OCI-LY1 (cell line): ENCODE results near the gene UBE2N.

Experiments used
- EZH2 ChIP-seq: fragments of 200-600 bp; sonication (generic), shearing (Covaris generic); IDR thresholded peaks from 2 replicates; pipeline ENCODE4 v1.8.0; 2017; ENCODE audit warnings: borderline replicate concordance, mixed run types, mild to moderate bottlenecking, antibody characterized with exemption, low read length, moderate library complexity, mixed read lengths
- TF ChIP-seq, protein P1 (sequence below): fragments of 200-600 bp; sonication (generic), shearing (Covaris generic); IDR thresholded peaks from 2 replicates; pipeline ENCODE4 v1.5.1; 2017; ENCODE audit warnings: mild to moderate bottlenecking, antibody characterized with exemption, low read length, moderate library complexity, mixed read lengths

DNA sequence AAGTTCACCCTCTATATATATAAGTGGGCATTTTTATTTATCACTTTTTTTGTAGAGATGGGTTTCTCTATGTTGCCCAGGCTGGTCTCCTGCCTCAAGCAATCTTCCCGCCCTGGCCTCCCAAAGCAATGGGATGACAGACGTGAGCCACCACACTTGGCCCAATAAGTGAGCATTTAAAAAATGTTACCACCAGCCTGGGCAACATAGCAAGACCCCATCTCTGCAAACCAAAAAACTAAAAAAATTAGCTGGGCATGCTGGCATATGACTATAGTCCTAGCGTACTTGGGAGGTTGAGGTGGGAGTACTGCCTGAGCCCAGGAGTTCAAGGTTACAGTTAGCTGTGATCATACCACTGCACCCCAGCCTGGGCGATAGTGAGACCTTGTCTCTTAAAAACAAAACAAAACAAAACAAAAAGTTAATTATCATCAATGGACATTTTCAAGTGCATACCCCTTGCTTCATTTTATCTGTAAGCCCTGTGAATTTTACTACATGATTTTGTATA lies 23.7 kb downstream of the UBE2N start:
- no peak for TF ChIP-seq EZH2
- TF ChIP-seq, protein P1, sequence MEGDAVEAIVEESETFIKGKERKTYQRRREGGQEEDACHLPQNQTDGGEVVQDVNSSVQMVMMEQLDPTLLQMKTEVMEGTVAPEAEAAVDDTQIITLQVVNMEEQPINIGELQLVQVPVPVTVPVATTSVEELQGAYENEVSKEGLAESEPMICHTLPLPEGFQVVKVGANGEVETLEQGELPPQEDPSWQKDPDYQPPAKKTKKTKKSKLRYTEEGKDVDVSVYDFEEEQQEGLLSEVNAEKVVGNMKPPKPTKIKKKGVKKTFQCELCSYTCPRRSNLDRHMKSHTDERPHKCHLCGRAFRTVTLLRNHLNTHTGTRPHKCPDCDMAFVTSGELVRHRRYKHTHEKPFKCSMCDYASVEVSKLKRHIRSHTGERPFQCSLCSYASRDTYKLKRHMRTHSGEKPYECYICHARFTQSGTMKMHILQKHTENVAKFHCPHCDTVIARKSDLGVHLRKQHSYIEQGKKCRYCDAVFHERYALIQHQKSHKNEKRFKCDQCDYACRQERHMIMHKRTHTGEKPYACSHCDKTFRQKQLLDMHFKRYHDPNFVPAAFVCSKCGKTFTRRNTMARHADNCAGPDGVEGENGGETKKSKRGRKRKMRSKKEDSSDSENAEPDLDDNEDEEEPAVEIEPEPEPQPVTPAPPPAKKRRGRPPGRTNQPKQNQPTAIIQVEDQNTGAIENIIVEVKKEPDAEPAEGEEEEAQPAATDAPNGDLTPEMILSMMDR = no peak
